Measurements from ENCODE around the gene NUP50. TPM values are rescaled to one million over a fixed set of nuclear protein-coding genes. Genes with fewer than 3 reads are reported as not detected.

NUP50 gene
- total and polyA plus RNA-seq, 2 of the 13 experiments (the other 11 are each of a cell fraction or from before 2014, with no cell fraction given) = 14.2 to 52.4 TPM

DNA sequence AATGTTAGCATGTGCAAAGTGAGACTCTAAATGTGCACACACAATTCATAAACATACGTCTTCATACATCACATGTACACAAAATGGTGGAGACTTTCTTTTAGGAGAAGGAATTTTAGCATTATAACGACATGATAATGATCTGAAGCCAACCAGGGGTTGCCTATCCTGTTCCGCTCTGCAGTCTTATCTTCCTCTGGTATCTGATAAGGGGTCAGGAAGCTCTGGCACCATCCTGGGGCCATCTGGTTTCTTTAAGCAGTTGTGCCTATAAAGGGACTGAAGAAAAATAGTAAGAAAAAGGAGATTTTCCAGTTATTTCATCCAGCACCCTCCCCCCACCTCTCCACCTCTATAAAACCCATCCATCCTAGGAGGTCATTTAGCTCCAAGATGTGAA is 5.8 kb upstream of the NUP50 start:
- Histone ChIP-seq H3K79me2 (ENCODE audit: insufficient read depth, low read length) (peaks cover 18% of the 10 kb centered on the region), H3K36me3 (replicated peaks in 1 of 2; ENCODE audit: control insufficient read depth in 1 of 2, insufficient read depth in 2 of 2, low read length in 2 of 2) (peaks cover 0 to 9% of the 10 kb centered on the region in 2 experiments; a peak in 2 of 5 replicates), H3K4me1 (ENCODE audit: insufficient read depth, low read length) (peaks cover 53% of the 10 kb centered on the region), H2AFZ (ENCODE audit: low read length) (no peak overlapping the region), H3K27ac (ENCODE audit: extremely low read length, insufficient read depth, low read length) (no peak overlapping the region), H3K9ac (ENCODE audit: insufficient read depth, low read depth, low read length) (no peak overlapping the region), H3K27me3 (ENCODE audit: control insufficient read depth in 1 of 2, insufficient read depth in 2 of 2, low read length in 2 of 2) (no peaks in the 10 kb centered on the region; a peak in 1 of 5 replicates), H4K20me1 (ENCODE audit: insufficient read depth, low read length) (no peaks in the 10 kb centered on the region), H3K9me3 (ENCODE audit: low read length) (no peaks in the 10 kb centered on the region), H3K4me2 (ENCODE audit: low read depth, low read length) (no peak overlapping the region), H3K4me3 (replicated peaks in 1 of 3; ENCODE audit: insufficient read depth in 1 of 3, low read depth in 2 of 3, low read length in 3 of 3) (no peak overlapping the region)
- POLR2A ChIA-PET = no interaction called here
- ATAC-seq (no peak), FAIRE-seq (no peak), DNase-seq (ENCODE audit: low spot score) (no peak)
- in situ Hi-C loops (cut with HindIII; ENCODE audit: extremely low pct_ligation_motif_present, low pct_unique_long_range_greater_than_20kb) (no loop called here), intact Hi-C loops (cut with micrococcal nuclease; ENCODE audit: unreplicated experiment) (no loop called here)
- TF ChIP-seq, protein P1, sequence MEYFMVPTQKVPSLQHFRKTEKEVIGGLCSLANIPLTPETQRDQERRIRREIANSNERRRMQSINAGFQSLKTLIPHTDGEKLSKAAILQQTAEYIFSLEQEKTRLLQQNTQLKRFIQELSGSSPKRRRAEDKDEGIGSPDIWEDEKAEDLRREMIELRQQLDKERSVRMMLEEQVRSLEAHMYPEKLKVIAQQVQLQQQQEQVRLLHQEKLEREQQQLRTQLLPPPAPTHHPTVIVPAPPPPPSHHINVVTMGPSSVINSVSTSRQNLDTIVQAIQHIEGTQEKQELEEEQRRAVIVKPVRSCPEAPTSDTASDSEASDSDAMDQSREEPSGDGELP (IDR thresholded peaks at IDR 0.05; ENCODE audit: borderline replicate concordance, low read depth) = no peak
- TF ChIP-seq TCF7L2 (IDR thresholded peaks at IDR 0.05; ENCODE audit: low read depth, low read length) = no peak
- no peak for TF ChIP-seq ARNT (IDR thresholded peaks at IDR 0.05)
- no peak for TF ChIP-seq PHF8 (CRISPR knock-in tag; IDR thresholded peaks at IDR 0.05)
- TF ChIP-seq, protein P2, sequence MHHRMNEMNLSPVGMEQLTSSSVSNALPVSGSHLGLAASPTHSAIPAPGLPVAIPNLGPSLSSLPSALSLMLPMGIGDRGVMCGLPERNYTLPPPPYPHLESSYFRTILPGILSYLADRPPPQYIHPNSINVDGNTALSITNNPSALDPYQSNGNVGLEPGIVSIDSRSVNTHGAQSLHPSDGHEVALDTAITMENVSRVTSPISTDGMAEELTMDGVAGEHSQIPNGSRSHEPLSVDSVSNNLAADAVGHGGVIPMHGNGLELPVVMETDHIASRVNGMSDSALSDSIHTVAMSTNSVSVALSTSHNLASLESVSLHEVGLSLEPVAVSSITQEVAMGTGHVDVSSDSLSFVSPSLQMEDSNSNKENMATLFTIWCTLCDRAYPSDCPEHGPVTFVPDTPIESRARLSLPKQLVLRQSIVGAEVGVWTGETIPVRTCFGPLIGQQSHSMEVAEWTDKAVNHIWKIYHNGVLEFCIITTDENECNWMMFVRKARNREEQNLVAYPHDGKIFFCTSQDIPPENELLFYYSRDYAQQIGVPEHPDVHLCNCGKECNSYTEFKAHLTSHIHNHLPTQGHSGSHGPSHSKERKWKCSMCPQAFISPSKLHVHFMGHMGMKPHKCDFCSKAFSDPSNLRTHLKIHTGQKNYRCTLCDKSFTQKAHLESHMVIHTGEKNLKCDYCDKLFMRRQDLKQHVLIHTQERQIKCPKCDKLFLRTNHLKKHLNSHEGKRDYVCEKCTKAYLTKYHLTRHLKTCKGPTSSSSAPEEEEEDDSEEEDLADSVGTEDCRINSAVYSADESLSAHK (CRISPR knock-in tag; IDR thresholded peaks at IDR 0.05; ENCODE audit: borderline replicate concordance) = no peak
- no peak for TF ChIP-seq NCOA2 (CRISPR knock-in tag; IDR thresholded peaks at IDR 0.05)
- no peak for TF ChIP-seq BORCS8-MEF2B (CRISPR knock-in tag; IDR thresholded peaks at IDR 0.05)
- TF ChIP-seq, protein P3, sequence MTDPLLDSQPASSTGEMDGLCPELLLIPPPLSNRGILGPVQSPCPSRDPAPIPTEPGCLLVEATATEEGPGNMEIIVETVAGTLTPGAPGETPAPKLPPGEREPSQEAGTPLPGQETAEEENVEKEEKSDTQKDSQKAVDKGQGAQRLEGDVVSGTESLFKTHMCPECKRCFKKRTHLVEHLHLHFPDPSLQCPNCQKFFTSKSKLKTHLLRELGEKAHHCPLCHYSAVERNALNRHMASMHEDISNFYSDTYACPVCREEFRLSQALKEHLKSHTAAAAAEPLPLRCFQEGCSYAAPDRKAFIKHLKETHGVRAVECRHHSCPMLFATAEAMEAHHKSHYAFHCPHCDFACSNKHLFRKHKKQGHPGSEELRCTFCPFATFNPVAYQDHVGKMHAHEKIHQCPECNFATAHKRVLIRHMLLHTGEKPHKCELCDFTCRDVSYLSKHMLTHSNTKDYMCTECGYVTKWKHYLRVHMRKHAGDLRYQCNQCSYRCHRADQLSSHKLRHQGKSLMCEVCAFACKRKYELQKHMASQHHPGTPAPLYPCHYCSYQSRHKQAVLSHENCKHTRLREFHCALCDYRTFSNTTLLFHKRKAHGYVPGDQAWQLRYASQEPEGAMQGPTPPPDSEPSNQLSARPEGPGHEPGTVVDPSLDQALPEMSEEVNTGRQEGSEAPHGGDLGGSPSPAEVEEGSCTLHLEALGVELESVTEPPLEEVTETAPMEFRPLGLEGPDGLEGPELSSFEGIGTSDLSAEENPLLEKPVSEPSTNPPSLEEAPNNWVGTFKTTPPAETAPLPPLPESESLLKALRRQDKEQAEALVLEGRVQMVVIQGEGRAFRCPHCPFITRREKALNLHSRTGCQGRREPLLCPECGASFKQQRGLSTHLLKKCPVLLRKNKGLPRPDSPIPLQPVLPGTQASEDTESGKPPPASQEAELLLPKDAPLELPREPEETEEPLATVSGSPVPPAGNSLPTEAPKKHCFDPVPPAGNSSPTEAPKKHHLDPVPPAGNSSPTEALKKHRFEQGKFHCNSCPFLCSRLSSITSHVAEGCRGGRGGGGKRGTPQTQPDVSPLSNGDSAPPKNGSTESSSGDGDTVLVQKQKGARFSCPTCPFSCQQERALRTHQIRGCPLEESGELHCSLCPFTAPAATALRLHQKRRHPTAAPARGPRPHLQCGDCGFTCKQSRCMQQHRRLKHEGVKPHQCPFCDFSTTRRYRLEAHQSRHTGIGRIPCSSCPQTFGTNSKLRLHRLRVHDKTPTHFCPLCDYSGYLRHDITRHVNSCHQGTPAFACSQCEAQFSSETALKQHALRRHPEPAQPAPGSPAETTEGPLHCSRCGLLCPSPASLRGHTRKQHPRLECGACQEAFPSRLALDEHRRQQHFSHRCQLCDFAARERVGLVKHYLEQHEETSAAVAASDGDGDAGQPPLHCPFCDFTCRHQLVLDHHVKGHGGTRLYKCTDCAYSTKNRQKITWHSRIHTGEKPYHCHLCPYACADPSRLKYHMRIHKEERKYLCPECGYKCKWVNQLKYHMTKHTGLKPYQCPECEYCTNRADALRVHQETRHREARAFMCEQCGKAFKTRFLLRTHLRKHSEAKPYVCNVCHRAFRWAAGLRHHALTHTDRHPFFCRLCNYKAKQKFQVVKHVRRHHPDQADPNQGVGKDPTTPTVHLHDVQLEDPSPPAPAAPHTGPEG (CRISPR knock-in tag; IDR thresholded peaks at IDR 0.05) = no peak
- no peak for TF ChIP-seq ZNF713 (CRISPR knock-in tag; IDR thresholded peaks at IDR 0.05)
- no peak for TF ChIP-seq ZBTB42 (CRISPR knock-in tag; IDR thresholded peaks at IDR 0.05)
- no peak for TF ChIP-seq NR2F2 (IDR thresholded peaks at IDR 0.05; ENCODE audit: borderline replicate concordance, low read depth)
- TF ChIP-seq ZNF33B (CRISPR knock-in tag; IDR thresholded peaks at IDR 0.05) = no peak
- TF ChIP-seq KLF11 (CRISPR knock-in tag; IDR thresholded peaks at IDR 0.05) = no peak
- no peak for TF ChIP-seq CENPX (CRISPR knock-in tag; IDR thresholded peaks at IDR 0.05)
- no peak for TF ChIP-seq ZNF230 (CRISPR knock-in tag; IDR thresholded peaks at IDR 0.05)
- no peak for TF ChIP-seq ZFP1 (CRISPR knock-in tag; IDR thresholded peaks at IDR 0.05)
- TF ChIP-seq SMAD9 (CRISPR knock-in tag; IDR thresholded peaks at IDR 0.05) = no peak
- TF ChIP-seq ZNF24 (IDR thresholded peaks at IDR 0.05) = no peak
- CTCF ChIA-PET (ENCODE audit: low intra/inter-chr PET ratio, low total read pairs) = no interaction called here
- 100% methylated on average over 3 of the region's 3 CpGs for WGBS (ENCODE audit: low lambda C conversion rate)
- BruUV-seq (replicated peaks) = no TSS peak
